ENCODE results near the gene SERPINB11. TPM values are rescaled to one million over a fixed set of nuclear protein-coding genes. Genes with fewer than 3 reads are reported as not detected.

SERPINB11 gene
- total RNA-seq, 1 donor from 2014 or later: not detected

- no peak for TF ChIP-seq CTCF (IDR thresholded peaks at IDR 0.05)
- Mint-ChIP-seq H3K4me1 (ENCODE audit: unreplicated experiment) (no peaks in the 10 kb centered on the region), H3K27ac (ENCODE audit: unreplicated experiment) (no peak overlapping the region), H3K9me3 (ENCODE audit: unreplicated experiment) (peaks cover 13% of the 10 kb centered on the region), H3K27me3 (ENCODE audit: unreplicated experiment) (peaks cover 10% of the 10 kb centered on the region), H3K4me3 (ENCODE audit: unreplicated experiment) (no peak overlapping the region), H3K36me3 (ENCODE audit: unreplicated experiment) (no peaks in the 10 kb centered on the region)
- no peak for DNase-seq (ENCODE audit: extremely low spot score, unreplicated experiment)
Measured at GRCh38 chr18:63762518-63762917, 59.8 kb downstream of the SERPINB11 start.

DNA sequence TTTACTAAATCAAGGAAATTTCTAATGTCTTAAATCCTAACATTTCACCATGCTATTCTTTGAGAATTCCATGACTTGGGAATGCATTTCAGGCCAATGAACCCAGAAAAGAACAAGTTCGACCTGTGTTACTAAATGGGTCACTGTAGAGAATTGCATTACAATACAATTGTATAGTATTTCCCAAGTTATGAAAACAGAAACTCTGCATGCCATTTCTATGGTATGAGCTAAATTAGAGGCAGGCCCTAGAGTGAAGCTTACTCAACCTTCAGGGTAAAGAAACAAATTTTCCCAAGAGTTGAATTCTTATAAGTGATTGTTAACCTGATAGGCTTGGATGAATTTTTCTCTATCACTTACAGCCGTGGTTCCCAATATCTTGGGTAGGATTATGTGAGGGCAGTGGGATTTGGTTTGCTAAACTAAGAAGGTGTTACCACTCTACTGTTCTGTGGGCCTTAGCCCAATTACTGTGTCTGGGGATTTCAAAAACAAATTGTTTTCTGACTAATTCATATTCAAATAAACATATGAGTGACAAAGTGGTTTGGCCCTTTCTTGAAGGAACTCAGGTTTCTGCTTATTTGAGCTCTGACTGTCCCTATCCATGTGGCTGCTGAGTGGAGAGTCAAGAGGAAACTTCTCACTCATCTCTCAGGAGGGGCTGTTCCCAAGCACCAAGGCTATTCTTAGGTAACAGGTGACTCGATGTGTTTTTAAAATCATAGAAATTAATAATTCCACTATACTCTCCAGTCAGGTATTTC, 61.3 kb downstream of the SERPINB11 start:
- H3K4me3 Mint-ChIP-seq (ENCODE audit: unreplicated experiment): no peak overlapping the region
- TF ChIP-seq CTCF (IDR thresholded peaks at IDR 0.05): no peak
- H3K36me3 Mint-ChIP-seq (ENCODE audit: unreplicated experiment): no peaks in the 10 kb centered on the region
- H3K27me3 Mint-ChIP-seq (ENCODE audit: unreplicated experiment): peaks cover 19% of the 10 kb centered on the region
- H3K4me1 Mint-ChIP-seq (ENCODE audit: unreplicated experiment): no peaks in the 10 kb centered on the region
- no peak for DNase-seq (ENCODE audit: extremely low spot score, unreplicated experiment)
- no peak overlapping the region for H3K27ac Mint-ChIP-seq (ENCODE audit: unreplicated experiment)
- H3K9me3 Mint-ChIP-seq (ENCODE audit: unreplicated experiment): peaks cover 12% of the 10 kb centered on the region

DNA sequence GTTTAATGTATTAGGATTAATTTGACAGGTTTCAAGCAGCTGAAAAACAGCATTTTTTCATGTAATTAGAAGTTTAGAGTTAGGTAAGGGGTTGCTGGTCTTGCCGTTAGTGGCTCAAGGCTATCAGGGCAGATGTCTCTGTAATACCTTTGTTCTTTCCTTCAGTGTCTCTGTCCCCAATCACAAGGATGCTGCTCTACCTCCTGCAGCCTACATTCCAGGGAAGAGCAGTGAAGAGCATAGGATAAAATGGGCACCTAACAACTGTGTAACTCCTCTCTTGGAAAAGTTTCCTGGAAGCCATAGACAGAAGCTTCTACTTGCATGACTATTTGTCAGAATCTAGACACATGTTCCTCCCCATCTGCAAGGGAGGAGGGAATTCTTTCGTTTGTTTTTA, 63.1 kb downstream of the SERPINB11 start:
- H3K4me3 Mint-ChIP-seq (ENCODE audit: unreplicated experiment): no peak overlapping the region
- peaks cover 26% of the 10 kb centered on the region for H3K27me3 Mint-ChIP-seq (ENCODE audit: unreplicated experiment)
- H3K27ac Mint-ChIP-seq (ENCODE audit: unreplicated experiment): no peak overlapping the region
- TF ChIP-seq CTCF (IDR thresholded peaks at IDR 0.05): no peak
- no peaks in the 10 kb centered on the region for H3K4me1 Mint-ChIP-seq (ENCODE audit: unreplicated experiment)
- H3K36me3 Mint-ChIP-seq (ENCODE audit: unreplicated experiment): no peaks in the 10 kb centered on the region
- H3K9me3 Mint-ChIP-seq (ENCODE audit: unreplicated experiment): no peaks in the 10 kb centered on the region
- no peak for DNase-seq (ENCODE audit: extremely low spot score, unreplicated experiment)

Other genes with a start within 250 kb of the SERPINB11 start
- not detected in 2 replicates for gene SERPINB5, start 226.0 kb upstream of the SERPINB11 start, total RNA-seq
- gene SERPINB12, start 160.6 kb upstream of the SERPINB11 start, total RNA-seq: not detected in 2 replicates
- not detected in 2 replicates for gene SERPINB13, start 115.6 kb upstream of the SERPINB11 start, total RNA-seq
- not detected in 2 replicates for gene SERPINB4, start 58.7 kb upstream of the SERPINB11 start, total RNA-seq
- not detected in 2 replicates for gene SERPINB3, start 41.1 kb upstream of the SERPINB11 start, total RNA-seq
- not detected in 2 replicates for gene SERPINB7, start 72.5 kb downstream of the SERPINB11 start, total RNA-seq
- gene SERPINB2, start 184.7 kb downstream of the SERPINB11 start, total RNA-seq: not detected in 2 replicates
- gene SERPINB10, start 205.0 kb downstream of the SERPINB11 start, total RNA-seq: not detected in 2 replicates
- not detected in 2 replicates for gene HMSD, start 246.3 kb downstream of the SERPINB11 start, total RNA-seq

Data from osteocyte (in vitro differentiated cells).